K562 (cell line): ENCODE results near the gene PPCDC. TPM values are rescaled to one million over a fixed set of nuclear protein-coding genes. Genes with fewer than 3 reads are reported as not detected.

Experiments
- CREB1 ChIP-seq, 2 experiments: sonication (generic) in 1 of 2; formaldehyde crosslinking in 1 of 2; IDR thresholded peaks; 2 replicates each; pipeline versions ENCODE4 v1.6.1 to v1.8.0; 2012 to 2022; ENCODE audit warnings: inconsistent platforms in 1 of 2, mild to moderate bottlenecking in 1 of 2, missing genetic modification reagents in 1 of 2, moderate library complexity in 1 of 2
- EP400 ChIP-seq: fragments of 450-650 bp; IDR thresholded peaks from 2 replicates; pipeline ENCODE4 v1.6.1; 2017; ENCODE audit warnings: antibody characterized with exemption, mild to moderate bottlenecking, moderate library complexity
- EWSR1 ChIP-seq: fragments of 450-650 bp; IDR thresholded peaks from 2 replicates; pipeline ENCODE4 v1.6.1; 2018; ENCODE audit warnings: borderline replicate concordance, mild to moderate bottlenecking, low read depth, moderate library complexity; ENCODE audit not compliant: partially characterized antibody
- GMEB1 ChIP-seq: fragments of 250-450 bp; sonication (Bioruptor Pico); IDR thresholded peaks from 2 replicates; pipeline ENCODE4 v1.4.0; 2020; ENCODE audit warnings: mild to moderate bottlenecking
- HMBOX1 ChIP-seq: sonication (generic); IDR thresholded peaks from 2 replicates; pipeline ENCODE4 v1.6.1; 2016
- MCM7 ChIP-seq, 2 experiments: fragments of 450-650 bp; IDR thresholded peaks; 2 replicates each; pipeline ENCODE4 v1.6.1; 2016 to 2018
- NCOR1 ChIP-seq: fragments of 450-650 bp; IDR thresholded peaks from 2 replicates; pipeline ENCODE4 v1.6.1; 2016; ENCODE audit warnings: mild to moderate bottlenecking, moderate library complexity
- NEUROD1 ChIP-seq: fragments of 150-350 bp; IDR thresholded peaks from 2 replicates; pipeline ENCODE4 v1.6.1; 2014; ENCODE audit warnings: borderline replicate concordance, low read length, low read depth; ENCODE audit not compliant: partially characterized antibody
- NUFIP1 ChIP-seq: fragments of 450-650 bp; IDR thresholded peaks from 2 replicates; pipeline ENCODE4 v1.6.1; 2018; ENCODE audit not compliant: partially characterized antibody
- UBTF ChIP-seq, 2 experiments: IDR thresholded peaks; 2 replicates each; pipeline ENCODE4 v1.6.1; 2012; ENCODE audit warnings: improper control_type of control experiment in 2 of 2, low read depth in 2 of 2, low read length in 2 of 2, borderline replicate concordance in 1 of 2
- ZNF318 ChIP-seq, 2 experiments: fragments of 450-650 bp; IDR thresholded peaks; 2 replicates each; pipeline ENCODE4 v1.6.1; 2016; ENCODE audit warnings: mild to moderate bottlenecking in 2 of 2, borderline replicate concordance in 1 of 2, low read depth in 1 of 2, moderate library complexity in 1 of 2
- ZNF41 ChIP-seq: fragments of 250-450 bp; sonication (Bioruptor Pico); conservative IDR thresholded peaks from 2 replicates; pipeline ENCODE4 v1.4.0; 2020; ENCODE audit warnings: mild to moderate bottlenecking
- polyA plus RNA-seq, 8 experiments: library from polyadenylated mRNA; depleted of rRNA in 4 of 8; stranded (reverse) in 5 of 8; unstranded in 3 of 8; fragments of >200 nt; fragmentation: Nextera tagmentation in 2 of 8; fragmentation: Illumina TruSeq in 1 of 8; extraction: Ambion mirVana in 2 of 8; extraction: Trizol in 1 of 8; gene quantifications; 2 replicates each; pipeline versions ENCODE4 v1.2.1 to v1.2.3, GENCODE V29; 2011 to 2014; ENCODE audit warnings: inconsistent platforms in 1 of 8, missing spikeins in 1 of 8
- total RNA-seq, 7 experiments: library from RNA; depleted of rRNA in 6 of 7; stranded (reverse); fragments of >200 nt in 6 of 7; fragmentation: Illumina TruSeq in 2 of 7; extraction: Trizol in 2 of 7; gene quantifications; 2 replicates each; pipeline versions ENCODE4 v1.2.1 to v1.2.3, GENCODE V29; 2011 to 2021; ENCODE audit warnings: low replicate concordance in 1 of 7

The PPCDC gene
- total and polyA plus RNA-seq, 9 of the 15 experiments (the other 6 are each of a cell fraction or from before 2014, with no cell fraction given): 10.9 to 53.6 (median 16.7) TPM

- TF ChIP-seq ZNF318 (IDR thresholded peaks at IDR 0.05; ENCODE audit: borderline replicate concordance in 1 of 2, low read depth in 1 of 2): peak; percentile 18 to 88; a peak in 2 of 4 replicates
- TF ChIP-seq EP400: peak; percentile 73
- TF ChIP-seq GMEB1 (CRISPR knock-in tag): peak; percentile 22; the same call in 1 of the 2 replicates
- TF ChIP-seq NUFIP1: peak; percentile 85
- TF ChIP-seq MCM7 (IDR thresholded peaks at IDR 0.05): 0 out of 4 replicates have a peak, but pooled peaks of 1 of the 2 experiments have one; percentile 59
- no peak for TF ChIP-seq EWSR1
- TF ChIP-seq NCOR1: peak; percentile 100
- TF ChIP-seq ZNF41 (CRISPR knock-in tag): peak; percentile 77; the same call in 1 of the 2 replicates
- peak; percentile 85 for TF ChIP-seq NEUROD1
- peak; percentile 67 for TF ChIP-seq HMBOX1
- TF ChIP-seq UBTF (IDR thresholded peaks at IDR 0.05; ENCODE audit: borderline replicate concordance in 1 of 2, low read depth in 2 of 2, low read length in 2 of 2): peak; percentile 18 to 53; a peak in 1 of 4 replicates
- TF ChIP-seq CREB1 (IDR thresholded peaks at IDR 0.05): peak; percentile 82
- peak; percentile 13; the same call in 1 of the 2 replicates for TF ChIP-seq CREB1 (CRISPR knock-in tag; IDR thresholded peaks at IDR 0.05)
These were observed 42.6 kb downstream of the PPCDC start (continued) for GRCh38 chr15:75065851-75066509.
